ENCODE measurements around the gene ATP9A.
"Not testable (repeated sequence)": the region's sequence is repeated elsewhere in the genome, so short reads cannot be mapped to it uniquely, and the experiment has no call there.

Gene ATP9A

DNA sequence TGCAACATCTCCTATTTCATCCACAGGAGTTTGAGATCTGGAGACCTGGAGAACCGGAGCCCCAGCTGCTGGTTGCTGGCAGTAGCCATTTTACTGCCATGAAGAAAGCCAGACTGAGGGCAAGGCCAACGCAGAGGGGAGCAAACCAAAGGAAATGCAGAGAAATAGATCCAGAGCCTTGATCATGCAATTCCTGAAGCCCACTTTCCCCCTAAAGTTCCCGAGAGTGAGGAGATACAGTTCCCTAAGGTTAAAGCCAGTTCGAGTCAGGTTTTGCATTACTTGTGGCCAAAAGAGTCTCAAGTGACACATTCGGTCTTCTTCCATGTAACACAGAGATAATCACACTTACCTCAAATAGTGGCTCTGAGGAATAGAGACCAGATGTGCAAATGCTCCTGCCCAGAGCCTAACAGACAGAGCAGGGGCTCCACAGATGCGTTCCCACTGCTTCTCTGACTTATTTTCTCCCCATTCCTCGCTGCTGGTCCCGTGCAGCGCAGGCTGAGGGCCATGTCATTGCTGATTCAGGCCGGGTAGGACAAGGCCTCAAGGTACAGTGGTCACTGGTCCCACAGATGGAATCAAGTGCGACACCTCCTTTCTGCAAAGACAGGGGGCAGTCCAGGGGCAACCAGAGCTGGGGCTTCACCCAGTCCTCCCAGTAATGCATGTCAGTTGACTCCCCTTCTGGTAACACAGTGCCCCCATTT, 190.6 kb downstream of the ATP9A start:
- no peak for DNase-seq (ENCODE audit: low read depth in 2 of 2)

DNA sequence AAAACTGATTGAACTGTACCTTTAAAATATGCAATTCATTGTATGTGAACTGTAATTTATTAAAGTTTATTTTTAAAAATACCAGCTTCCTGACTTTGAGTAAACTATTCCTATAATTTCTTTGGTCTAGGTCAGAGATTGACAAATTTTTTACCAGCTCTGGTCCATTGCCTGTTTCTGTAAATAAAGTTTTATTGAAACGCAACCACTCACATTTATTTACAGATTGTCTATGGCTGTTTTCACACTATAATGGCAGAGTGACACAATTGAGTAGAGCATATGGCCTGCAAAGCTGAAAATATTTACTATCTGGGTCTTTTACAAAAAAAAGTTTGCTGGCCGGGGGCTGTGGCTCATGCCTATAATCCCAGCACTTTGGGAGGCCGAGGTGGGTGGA, 192.7 kb downstream of the ATP9A start:
- DNase-seq (ENCODE audit: low read depth in 2 of 2): no peak

DNA sequence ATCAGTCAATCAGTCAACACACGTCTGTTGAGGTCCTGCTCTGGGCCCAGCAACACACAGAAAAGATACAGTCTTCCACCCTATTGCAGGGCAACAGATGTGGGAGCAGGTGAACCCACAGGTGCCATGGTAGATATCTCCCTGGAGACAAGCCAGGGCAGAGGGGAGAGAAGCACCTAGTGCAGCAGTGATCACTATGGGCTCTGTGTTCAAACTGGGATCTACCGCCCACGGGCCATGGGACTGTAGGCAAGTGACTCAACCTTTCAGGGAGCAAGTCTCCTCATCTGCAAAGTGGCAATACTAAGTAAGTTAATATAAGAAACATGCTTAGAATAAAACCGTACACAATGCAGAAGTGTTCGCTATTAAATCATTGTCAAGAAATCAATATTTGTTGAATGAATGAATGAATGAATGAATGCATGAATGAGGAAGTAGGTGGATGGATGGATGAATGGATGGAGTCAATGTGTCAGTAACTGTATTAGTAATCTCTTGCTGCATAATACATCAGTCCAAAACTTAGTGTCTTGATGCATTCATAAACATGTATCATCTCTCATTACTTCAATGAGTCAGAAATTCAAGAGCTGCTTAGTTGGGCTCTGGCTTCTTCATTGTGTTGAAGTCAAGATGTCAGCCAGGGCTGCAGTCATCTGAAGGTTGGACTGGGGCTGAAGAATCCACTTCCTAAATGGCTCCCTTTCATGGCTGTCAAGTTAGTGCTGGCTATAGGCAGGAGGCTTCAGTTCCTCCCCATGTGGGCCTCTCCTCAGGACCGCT, 193.7 kb downstream of the ATP9A start:
- DNase-seq (ENCODE audit: low read depth in 2 of 2): no peak

DNA sequence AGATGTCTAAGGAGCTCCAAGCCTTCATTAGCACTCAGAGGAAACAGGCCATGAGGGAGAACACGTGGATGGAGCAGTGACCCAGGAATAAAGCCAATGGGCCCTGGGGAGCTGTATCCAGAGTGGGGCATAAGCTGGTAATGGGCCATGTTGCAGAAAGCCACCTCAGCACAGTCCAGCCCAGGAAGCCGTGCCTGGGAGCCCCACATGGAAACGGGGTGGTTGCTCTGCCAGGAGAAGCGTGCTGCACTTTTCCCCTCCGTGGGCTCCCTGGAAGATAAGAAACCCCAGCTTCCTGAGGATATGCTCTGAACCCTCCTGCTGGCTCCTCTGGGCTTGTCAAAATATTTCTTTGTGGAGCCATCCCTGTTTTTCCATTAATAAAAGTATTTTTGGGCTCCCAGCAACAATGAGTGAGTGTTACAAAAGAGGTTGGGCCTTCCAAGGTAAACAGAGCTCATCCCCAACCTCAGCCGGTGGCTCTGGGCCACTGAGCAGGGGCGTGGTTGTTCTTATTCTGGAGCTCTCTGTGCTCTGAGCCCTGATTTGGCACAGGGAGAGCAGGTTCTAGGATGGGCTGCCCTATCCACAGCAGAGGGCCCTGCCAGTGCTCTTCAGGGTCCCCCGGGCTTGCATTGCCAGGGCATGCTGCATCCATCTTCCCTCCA, 194.5 kb downstream of the ATP9A start:
- DNase-seq (ENCODE audit: low read depth in 2 of 2): no peak

DNA sequence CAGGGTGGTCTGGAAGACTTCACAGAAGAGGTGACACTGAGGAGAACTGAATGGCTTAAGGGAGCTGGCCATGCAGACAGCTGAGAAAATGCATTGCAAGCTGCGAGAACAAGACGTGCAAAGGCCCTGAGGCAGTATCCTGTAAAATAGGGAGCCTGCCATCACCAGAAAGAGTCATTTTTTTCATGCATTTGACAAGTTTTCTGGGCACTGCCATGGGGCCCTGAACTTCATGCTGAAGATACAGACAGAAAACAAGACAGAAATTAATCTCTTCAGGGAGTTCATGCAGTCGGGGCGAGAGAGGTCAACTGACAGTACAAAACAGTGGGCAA, 196.8 kb downstream of the ATP9A start:
- no peak for DNase-seq (ENCODE audit: low read depth in 2 of 2)

DNA sequence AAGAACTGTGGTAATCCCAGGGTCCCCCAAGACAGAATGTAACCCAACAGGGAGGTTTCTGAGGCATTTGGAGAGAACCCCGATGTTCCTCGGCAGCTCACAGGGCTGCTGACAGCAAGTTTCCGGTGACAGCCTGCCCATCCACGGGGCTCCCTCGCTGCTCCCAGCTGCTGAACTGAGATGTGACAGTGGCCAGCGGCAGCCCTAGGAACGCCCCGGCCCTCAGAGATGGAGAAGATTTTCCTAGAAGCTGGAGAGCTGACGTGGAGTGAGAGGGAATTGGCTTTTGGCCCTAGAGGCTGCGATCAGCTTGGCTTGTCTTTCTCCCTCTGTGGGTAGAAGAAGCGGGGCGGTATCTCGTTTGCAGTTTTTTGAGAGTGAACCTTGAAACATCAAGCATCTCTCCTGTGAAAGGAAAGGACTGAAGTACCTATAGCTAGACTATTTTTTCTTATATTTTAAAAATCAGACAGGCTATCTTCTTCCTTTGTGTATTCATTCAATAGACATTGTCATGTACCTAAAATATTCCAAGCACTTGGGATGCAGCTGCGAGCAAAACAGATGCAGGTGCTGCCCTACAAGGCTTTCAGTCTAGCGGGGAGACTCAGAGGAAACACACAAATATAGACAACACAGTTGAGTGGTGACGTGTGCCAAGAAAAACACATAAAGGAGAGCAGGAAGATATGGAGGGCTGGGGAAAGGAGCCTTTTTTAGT, 197.3 kb downstream of the ATP9A start:
- DNase-seq (ENCODE audit: low read depth in 2 of 2): no peak

DNA sequence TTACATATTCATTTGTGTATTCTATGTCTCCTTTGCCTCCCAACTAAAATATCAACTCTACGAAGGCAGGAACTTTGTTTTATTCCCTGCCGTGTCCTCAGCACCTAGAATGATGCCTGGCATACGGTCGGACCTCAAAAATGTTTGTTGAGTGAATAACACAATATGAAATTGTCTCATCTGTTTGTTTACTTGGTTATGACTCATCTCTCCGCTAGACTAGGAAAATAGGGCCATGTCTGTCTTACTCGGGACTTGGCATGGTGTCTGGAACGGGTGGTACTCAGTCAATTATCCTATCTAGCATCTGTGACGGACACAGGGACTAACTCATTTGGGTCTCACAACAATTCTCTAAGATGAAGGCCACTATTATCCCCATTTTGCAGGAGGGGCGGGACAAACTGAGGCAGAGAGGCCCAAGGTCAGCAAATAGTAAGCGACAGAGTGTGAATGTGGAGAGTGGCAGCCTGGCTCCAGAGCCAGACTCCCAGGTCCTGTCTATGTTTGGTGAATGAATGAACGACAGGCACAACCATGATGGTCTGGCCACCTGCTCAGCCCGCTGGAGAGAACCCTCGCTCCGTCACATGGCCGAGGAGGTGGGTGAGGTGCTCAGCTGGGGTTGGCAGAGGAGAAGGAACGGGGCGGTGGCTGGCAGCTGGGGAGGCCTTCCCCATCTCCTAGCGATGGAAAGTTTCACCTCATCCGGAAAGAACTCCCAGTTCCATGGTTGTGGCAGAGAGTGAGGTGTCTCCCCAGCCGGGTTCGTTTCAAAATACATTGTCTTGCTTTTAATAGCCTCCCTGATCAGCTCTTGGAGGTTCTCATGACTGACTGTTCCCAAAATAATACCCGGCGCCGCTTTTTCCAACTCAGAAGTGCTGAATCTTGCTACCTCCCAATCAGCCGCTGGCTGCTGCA, 198.1 kb downstream of the ATP9A start:
- DNase-seq (ENCODE audit: low read depth in 2 of 2): no peak

DNA sequence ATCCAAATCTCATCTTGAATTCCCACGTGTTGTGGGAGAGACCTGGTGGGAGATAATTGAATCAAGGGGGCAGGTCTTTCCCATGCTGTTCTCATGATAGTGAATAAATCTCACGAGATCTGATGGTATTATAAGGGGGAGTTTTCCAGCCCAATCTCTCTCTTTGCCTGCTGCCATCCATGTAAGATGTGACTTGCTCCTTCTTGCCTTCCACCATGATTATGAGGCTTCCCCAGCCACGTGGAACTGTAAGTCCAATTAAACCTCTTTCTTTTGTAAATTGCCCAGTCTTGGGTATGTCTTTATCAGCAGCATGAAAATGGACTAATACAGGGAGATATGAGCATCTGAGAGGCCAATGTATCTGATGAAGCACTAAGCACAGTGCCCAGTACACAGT, 199.7 kb downstream of the ATP9A start:
- DNase-seq (ENCODE audit: low read depth in 2 of 2): not testable (repeated sequence)

DNA sequence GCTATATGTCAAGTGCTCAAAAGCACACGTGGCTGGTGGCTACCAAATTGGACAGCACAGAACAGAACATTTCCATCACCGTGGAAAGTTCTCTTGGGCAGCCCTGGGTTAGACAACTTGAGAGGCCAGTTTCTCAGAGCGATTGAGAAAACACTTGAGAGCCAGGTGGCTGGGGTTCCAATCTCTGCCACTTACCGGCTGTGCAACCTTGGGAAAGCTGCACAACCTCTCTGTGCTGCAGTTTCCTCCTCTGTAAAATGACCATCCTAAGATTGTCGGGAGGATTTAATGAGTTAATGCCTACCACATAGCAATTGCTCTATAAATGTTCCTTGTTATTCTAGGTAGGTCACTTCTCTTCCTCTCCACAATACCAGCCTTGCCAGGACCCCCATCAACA, 200.6 kb downstream of the ATP9A start:
- no peak for DNase-seq (ENCODE audit: low read depth in 2 of 2)

DNA sequence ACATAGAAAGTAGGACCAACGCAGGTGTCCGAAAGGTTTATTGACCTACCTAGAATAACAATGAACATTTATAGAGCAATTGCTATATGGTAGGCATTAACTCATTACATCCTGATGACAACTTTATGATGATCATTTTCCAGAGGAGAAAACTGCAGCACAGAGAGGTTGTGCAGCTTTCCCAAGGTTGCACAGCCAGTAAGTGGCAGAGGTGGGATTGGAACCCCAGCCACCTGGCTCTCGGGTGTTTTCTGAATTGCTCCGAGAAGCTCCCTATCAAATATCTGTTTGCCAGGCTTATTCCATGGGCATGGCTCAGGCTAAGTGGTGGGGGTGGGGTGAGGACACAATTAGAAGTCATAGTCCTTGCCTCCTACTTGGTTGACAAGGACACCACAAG, 201.6 kb downstream of the ATP9A start:
- no peak for DNase-seq (ENCODE audit: low read depth in 2 of 2)

DNA sequence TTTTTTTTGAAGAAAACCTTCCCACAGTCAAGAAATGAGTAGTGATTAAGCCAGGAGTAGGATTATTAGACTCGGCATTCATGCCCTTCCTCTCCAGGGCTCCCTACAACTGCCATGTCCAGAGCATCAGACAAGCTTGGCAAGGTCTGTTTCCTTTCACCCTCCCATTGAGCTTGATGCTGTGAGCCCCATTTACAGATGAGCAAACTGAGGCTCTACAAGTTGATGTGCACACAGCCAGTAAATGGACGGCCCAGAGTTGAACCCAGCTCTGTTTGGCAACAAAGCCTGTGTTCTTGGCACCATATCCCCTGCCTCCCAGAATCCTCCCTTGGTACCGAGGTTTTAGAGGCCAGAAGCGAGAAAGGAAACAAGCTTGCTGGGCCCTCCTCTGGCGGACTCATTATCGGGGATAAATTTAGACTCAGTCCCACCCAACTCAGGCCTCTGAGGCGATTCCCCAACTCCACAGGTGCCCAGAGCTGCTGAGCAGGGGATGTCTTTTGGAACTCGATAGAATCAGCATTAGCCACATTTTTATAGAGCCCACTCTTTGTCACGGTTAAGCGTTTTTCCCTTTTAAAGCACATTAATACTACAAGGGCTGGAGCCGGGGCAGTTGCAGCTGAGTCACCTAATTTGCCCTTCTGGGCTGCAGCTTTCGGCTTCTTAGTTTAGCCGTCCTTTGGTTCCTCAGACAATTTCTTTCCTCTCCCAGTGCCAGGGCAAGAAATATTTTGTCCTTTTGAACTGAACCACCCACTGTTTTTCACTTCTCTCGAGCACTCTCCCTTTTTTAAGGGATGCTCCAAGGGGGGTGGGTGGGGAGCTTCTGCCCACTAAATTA, 202.7 kb downstream of the ATP9A start:
- no peak for DNase-seq (ENCODE audit: low read depth in 2 of 2)

DNA sequence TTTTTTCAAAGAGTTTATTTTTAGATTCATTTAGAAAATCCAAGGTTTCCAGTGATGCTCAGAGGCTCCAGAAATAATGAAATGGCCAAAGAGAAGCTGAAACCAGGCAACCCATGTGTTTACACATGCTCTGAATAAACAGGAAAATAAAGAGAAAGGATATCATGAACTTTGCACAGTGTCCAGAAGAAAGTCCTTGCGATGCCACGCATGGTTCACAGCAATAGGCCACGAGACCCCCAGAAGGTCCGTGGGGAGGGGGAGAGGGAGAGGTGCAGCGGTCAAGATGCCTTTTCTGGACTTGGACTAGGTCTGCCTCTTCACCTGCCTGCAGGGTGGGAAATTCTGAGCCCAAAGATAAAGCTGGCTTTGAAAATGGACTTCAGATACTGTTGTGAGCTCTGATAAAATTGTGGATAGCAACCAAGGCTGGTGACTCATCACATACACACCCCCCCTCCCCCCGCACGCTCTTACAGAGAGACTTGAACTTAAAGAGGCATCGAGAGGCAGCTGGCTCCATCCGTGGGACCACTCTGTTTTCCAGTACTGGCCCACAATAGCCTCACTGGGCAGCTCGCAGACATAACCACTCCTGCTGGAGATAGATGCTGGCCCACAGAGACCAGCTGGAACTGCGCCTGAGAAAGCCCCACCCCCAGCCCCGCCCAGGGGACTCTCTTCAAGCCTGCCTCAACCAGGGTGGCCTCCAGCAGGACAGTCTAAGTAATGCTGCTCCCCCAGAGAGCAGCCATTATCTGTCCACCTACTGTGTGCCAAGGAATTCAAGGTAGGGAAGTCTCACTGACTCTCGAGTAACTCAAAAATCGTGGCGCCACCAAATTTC, 204.5 kb downstream of the ATP9A start:
- DNase-seq (ENCODE audit: low read depth in 2 of 2): no peak

DNA sequence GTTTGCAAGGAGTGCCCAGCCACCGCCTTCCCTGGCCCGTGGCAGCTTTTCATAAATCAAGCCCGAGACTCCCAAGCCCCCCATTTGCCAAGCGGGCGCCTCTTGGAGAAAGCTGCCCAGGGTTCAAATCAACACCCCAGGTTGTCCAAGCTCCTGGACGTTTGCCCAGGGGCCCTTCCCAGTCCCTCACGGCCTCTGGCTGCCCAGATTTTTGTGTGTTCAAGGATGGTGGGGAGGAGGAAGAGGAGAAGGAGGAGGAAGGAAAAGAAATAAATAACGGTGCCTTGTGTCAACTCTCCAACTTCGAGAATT, 205.1 kb downstream of the ATP9A start:
- DNase-seq (ENCODE audit: low read depth in 2 of 2): no peak

DNA sequence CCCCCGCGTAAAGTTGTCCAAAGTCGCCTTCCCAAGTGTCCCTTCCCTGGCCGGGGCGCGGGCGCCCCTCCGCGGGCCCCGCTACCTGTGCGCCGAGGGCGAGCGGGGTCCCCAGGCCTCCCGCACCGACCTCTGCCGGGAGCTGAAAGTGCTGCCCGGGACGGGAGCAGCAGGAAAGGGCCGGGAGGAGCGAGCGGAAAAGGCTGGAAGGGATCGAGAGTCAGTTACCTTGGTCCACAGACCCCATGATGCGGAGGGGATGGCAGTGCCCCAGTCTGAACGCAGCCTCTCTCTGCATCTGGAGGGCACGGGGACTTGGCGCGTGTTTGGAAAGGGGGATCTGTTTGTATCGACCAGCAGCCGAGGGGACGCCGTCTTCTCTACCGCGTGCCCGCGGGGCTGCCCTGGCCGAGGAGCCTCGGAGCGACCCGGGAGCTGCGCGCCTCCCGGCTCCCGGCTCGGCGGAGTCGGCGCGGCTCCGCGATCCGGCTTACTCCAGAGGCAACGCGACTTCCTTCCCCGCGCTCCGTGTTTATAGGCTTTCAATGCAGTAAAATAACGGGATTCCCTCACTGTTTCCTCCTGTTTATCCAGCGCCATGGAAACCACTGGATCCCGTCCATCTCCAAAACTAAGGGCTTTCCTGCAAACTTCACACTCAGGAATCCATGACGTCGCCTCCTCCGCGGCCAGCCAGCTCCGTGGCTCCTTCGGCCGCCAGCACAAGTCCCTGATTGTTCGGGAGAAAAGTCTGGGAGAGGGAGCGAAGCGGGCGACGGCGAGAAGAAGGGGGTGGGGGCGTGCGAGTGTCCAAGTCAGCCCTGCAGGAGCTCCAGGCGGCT, 205.6 kb downstream of the ATP9A start:
- DNase-seq (ENCODE audit: low read depth in 2 of 2): no peak

DNA sequence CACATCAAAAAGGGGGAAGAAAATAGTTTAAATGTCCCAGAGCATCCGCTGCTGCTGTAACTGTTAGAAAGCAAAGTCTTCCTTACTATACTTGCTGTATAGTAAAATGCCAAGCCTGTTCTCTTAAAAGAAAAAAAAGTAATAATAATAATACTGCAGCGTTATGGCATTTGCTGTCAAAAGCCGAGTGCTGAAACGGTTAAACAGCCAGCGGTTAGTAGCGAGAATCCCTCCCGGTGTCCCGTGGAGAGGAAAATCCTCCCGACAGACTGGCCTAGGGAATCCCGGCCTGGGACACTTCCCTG, 206.2 kb downstream of the ATP9A start:
- no peak for DNase-seq (ENCODE audit: low read depth in 2 of 2)

DNA sequence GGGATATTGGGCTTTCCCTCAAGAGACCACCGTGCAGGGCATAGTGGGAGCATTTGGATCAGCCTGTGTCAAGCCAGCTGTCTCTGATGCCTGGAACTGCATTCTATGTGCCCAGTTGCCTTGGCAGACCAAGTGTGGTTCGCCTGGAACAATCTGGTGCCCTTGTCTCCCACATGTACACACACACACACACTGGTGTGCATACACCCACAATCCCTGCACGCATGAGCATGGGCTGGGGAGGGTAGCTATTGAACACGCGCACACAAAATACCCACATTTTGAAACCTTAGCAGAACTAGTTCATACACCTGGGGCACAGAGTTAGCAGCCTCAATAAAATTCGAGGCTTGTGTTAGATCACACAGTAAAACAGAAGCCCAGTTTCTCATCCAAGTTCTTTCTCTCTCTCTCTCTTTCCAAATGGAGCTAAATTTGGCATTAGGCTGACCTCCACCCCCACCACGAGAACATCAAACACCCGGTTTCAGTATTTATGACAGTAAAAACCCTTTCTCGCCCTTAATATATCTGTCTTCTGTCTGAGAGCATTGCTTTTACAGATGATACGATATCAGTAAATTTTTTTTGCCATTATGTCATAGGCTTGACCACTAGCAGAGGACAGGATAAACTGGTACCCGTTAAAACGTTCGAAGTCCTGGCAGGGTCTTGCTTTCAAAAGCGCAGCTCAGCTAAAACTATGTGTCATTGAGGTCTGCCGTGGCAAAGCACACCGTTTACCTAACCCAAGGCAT, 207.5 kb downstream of the ATP9A start:
- no peak for DNase-seq (ENCODE audit: low read depth in 2 of 2)

DNA sequence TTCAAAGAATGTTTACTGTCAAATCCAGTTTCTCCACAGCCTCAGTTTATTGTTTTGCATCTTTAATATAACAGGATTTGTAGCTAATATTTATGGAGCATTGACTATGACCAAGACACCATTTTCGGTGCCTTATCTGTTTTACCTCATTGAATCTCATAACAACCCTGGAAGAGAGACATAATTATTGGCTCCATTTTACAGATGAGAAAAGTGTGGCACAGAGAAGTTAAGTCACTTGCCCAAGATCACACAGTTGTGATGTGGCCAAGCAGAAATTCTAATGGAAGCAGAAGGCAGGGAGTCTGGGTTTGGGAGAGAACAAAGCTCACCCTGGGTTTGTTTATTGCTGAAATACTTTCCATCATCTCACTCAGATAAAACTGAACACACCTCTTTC, 208.1 kb downstream of the ATP9A start:
- no peak for DNase-seq (ENCODE audit: low read depth in 2 of 2)

DNA sequence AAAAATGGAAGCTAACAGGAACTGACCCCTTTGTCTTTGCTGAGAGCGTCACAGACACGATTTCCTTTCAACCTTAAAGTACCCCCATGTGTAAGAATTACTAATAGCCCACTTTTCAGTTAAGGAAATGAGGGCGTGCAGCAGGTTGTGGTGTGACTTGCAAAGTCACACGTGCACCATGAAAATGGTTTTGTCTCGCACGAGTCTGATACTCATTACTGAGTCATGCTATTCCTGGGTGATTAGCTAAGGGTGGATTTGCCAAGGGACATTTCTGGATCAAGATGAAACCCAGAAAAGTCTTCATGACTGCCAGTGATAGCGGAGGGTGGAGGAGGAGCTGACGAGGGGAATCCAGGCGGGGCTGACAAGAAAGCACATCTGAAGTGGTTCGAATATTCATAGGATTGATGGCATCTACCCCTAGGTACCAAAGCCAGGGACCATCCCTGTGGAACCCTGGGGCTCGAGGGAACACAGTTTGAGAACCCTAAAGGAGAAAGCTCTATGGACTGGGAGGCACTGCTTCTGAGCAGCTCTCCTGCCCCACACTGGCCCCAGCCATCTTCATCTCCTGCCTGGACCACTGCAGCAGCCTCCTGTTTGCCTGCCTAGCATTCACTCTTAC, 213.5 kb downstream of the ATP9A start:
- no peak for DNase-seq (ENCODE audit: low read depth in 2 of 2)

Data from stimulated activated CD8-positive, alpha-beta memory T cell treated with anti-CD3 and anti-CD28 coated beads, Interleukin-7, amount 100 ng/mL, for 1 hour (primary cell).